SU-DHL-6 (cell line): ENCODE data around the gene S100A1.

ENCODE experiments used
- EZH2phosphoT487 ChIP-seq: fragments of 200-600 bp; sonication (generic), shearing (Covaris generic); conservative IDR thresholded peaks from 2 replicates; pipeline ENCODE4 v1.6.1; 2018; ENCODE audit warnings: mild to moderate bottlenecking, antibody characterized with exemption, low read length, moderate library complexity, mixed read lengths
- TF ChIP-seq, protein P1 (sequence below): fragments of 200-600 bp; sonication (generic); IDR thresholded peaks from one replicate; pipeline ENCODE4 v1.5.1; 2017; ENCODE audit warnings: antibody characterized with exemption, mild to moderate bottlenecking, low read length, moderate library complexity; ENCODE audit not compliant: insufficient read depth, poor library complexity, severe bottlenecking

DNA sequence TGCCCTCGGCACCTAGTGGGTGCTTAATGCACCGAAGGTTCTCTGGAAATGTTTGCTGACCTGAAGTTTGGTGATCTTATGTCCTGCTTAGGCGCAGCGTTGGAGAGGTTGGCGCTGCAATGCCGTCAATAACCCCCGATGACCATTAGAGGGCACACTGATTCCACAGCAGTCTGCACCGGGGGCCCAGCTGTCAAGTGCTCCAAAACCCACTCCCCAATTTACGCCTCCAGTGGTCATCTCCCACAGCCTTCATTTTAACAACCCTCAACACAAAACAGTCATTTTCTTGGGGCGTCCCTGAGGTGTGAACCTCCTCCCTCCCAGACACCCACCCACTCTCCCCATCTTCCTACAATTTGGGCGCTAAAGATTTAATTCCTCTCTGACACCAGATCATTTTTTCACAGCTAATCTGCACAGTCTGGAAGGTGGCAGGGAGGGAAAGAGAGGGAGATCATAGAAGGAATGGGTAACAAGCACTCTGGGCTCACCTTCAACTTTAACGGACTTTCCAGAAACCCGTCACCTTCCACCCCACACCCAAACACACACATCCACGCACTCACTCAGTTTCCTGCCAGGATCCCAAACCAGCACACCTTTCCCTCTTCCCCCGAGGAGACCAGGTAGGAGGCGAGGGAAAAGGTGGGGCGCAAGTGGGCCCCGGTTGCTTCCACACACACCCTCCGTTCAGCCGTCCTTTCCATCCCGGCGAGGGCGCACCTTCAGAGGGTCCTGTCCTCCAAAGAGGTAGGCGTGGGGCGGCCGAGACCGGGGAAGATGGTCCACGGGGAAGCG, 49.7 kb downstream of the S100A1 start:
- TF ChIP-seq, protein P1, sequence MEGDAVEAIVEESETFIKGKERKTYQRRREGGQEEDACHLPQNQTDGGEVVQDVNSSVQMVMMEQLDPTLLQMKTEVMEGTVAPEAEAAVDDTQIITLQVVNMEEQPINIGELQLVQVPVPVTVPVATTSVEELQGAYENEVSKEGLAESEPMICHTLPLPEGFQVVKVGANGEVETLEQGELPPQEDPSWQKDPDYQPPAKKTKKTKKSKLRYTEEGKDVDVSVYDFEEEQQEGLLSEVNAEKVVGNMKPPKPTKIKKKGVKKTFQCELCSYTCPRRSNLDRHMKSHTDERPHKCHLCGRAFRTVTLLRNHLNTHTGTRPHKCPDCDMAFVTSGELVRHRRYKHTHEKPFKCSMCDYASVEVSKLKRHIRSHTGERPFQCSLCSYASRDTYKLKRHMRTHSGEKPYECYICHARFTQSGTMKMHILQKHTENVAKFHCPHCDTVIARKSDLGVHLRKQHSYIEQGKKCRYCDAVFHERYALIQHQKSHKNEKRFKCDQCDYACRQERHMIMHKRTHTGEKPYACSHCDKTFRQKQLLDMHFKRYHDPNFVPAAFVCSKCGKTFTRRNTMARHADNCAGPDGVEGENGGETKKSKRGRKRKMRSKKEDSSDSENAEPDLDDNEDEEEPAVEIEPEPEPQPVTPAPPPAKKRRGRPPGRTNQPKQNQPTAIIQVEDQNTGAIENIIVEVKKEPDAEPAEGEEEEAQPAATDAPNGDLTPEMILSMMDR: peak; percentile 83
- no peak for TF ChIP-seq EZH2phosphoT487
